Mucosa of stomach (tissue), 1 donor: ENCODE data around the gene TYW5.
A peak's percentile ranks its signal among the peaks of the same experiment; 100 is the strongest.

Experiments used
- H3K27me3 ChIP-seq: one replicate; pipeline ENCODE4 v1.7.0; 2013; ENCODE audit warnings: mild to moderate bottlenecking, low read length; ENCODE audit not compliant: control insufficient read depth, insufficient read depth
- H3K36me3 ChIP-seq: one replicate; pipeline ENCODE4 v1.7.0; 2013; ENCODE audit warnings: low read length; ENCODE audit not compliant: control insufficient read depth, insufficient read depth
- H3K4me1 ChIP-seq: one replicate; pipeline ENCODE4 v1.7.0; 2013; ENCODE audit warnings: mild to moderate bottlenecking, low read length; ENCODE audit not compliant: control insufficient read depth, insufficient read depth
- H3K4me3 ChIP-seq: one replicate; pipeline ENCODE4 v1.7.0; 2013; ENCODE audit warnings: low read length
- H3K9ac ChIP-seq: one replicate; pipeline ENCODE4 v1.7.0; 2013; ENCODE audit warnings: mild to moderate bottlenecking, low read length, moderate library complexity
- H3K9me3 ChIP-seq: one replicate; pipeline ENCODE4 v1.7.0; 2013; ENCODE audit warnings: mild to moderate bottlenecking, low read length, moderate library complexity; ENCODE audit not compliant: control insufficient read depth
- donor health status: Pancreatic carcinoma.

The TYW5 gene

DNA sequence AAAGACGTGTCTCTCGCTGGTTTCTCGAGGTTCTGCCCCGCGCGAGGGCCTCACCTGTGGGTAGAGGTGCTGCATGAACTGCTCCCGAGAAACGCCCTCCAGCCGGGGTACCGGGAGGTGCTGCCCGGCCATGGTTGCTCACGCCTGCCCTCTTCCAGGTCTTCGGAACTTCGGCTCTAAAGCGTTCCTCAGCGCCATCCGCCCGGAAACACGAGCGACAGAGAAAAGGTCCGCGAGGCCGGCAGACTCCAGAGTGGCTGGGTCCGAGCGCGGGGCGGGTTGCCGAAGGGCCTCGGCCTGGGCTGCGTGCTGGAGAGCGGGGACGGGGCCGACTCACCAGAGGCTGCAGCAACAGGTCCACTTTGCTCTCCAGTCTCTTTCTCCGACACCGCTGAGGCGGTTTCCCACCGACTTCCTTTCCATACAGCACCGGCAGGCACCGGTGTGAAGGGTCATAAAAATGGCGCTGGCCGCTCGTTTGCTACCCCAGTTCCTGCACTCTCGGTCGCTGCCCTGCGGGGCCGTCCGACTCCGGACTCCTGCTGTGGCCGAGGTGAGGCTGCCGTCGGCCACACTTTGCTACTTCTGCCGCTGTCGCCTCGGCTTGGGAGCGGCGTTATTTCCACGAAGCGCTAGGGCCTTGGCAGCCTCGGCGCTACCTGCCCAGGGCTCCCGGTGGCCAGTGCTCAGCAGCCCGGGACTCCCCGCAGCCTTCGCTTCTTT, at the start of gene TYW5, which contains the start of gene MAIP1:
Gene TYW5 (minus strand): TSS at position 153 of the 723 bp plus-strand sequence. CDS start 21 bp downstream, at position 132.
Gene MAIP1 (plus strand): TSS at position 244 of the 723 bp plus-strand sequence. CDS start 217 bp downstream, at position 461.
- H3K27me3 ChIP-seq: no peaks in the 10 kb centered on the region
- H3K9ac ChIP-seq: peak within 1 kb of the TSS; percentile 87
- no peaks in the 10 kb centered on the region for H3K36me3 ChIP-seq
- H3K9me3 ChIP-seq: no peaks in the 10 kb centered on the region
- peak within 1 kb of the TSS; percentile 91 for H3K4me3 ChIP-seq
- H3K4me1 ChIP-seq: peaks cover 9% of the 10 kb centered on the region

GRCh38 chr2:200003444-200003843, 48.2 kb upstream of the TYW5 start:
- no peaks in the 10 kb centered on the region for H3K36me3 ChIP-seq

DNA sequence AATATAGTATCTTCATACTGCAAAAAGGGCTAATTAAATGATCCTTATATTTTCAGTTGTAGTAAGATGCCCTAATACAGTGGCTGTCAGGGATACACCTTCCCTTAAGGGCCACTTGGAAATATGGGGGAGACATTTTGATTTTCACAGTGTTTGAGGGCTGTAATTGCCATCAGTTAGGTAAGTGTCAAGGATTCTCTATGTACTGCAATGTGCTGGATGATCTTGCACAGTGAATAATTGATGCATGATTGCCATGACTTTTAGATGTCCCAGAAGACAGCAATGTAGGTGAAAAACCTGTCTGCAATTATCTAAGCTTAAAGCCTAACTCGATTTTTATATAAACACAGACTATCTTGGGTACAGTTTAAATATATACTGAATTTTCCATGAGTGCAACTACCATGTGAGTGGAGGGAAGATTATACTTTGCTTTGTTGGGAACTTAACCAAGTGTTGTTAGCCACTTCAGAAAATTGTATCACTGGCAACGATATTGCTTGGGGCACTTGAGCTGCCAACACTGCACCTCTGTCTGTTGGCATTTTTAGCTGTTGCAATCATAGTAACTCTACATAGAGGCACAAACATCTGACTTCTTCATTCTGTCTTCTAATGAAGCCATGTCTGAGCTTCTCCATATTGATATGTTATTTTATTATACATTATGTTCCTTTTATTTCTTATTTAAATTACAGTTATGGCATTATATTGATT, 45.3 kb upstream of the TYW5 start:
- Histone ChIP-seq H3K9ac (no peak overlapping the region), H3K4me3 (no peak overlapping the region)

More at GRCh38 chr2:200003444-200003843, 48.2 kb upstream of the TYW5 start:
- Histone ChIP-seq H3K27me3 (no peaks in the 10 kb centered on the region), H3K4me3 (no peak overlapping the region), H3K9ac (no peak overlapping the region), H3K9me3 (no peaks in the 10 kb centered on the region), H3K4me1 (no peaks in the 10 kb centered on the region)

DNA sequence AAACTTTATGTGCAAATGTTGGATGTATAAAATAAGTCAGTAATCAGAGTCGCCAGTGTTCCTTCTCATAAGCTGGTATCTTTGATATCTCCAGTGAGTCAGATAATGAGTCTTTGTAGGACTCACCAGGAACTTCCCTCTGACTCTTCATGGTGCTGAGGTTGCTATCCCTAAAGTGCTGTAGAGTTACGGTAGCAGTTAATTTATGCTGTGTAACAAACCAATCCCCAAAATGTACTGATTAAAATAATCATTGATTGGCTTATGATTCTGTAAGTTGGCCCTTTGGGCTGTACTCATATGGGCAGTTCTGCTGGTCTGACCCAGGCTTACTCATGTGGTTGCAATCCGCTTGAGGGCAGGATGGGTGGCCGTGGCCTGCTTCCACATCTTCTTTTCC, 43.9 kb upstream of the TYW5 start:
- H3K4me3 ChIP-seq: no peak overlapping the region
- H3K27me3 ChIP-seq: no peaks in the 10 kb centered on the region
- H3K9ac ChIP-seq: no peak overlapping the region
- no peaks in the 10 kb centered on the region for H3K36me3 ChIP-seq
- no peaks in the 10 kb centered on the region for H3K9me3 ChIP-seq
- H3K4me1 ChIP-seq: no peaks in the 10 kb centered on the region

More for the DNA sequence above, 45.3 kb upstream of the TYW5 start:
- Histone ChIP-seq H3K36me3 (no peaks in the 10 kb centered on the region), H3K27me3 (no peaks in the 10 kb centered on the region), H3K4me1 (no peaks in the 10 kb centered on the region), H3K9me3 (no peaks in the 10 kb centered on the region)

DNA sequence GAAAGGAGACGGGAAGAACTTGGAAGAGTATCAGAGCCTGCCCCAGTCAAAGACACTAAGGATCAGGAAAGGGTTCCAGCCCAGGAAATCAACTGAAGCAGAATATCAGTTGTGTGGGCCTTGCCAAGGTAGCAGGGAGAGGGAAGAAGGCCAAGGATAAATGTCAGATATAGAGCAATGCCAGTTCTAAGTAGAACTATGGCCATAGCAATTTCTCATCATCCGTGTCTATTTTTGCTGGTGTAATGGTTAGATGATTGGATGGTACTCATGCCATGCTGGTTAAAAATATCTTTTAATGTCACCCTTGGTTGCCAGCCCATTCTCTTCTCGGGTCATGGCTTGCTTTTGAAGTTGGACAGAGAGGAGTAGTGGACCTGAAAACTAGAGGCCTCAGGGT, 42.0 kb upstream of the TYW5 start:
- Histone ChIP-seq H3K36me3 (no peaks in the 10 kb centered on the region), H3K9me3 (no peaks in the 10 kb centered on the region), H3K4me3 (no peak overlapping the region), H3K27me3 (no peaks in the 10 kb centered on the region), H3K9ac (no peak overlapping the region), H3K4me1 (no peaks in the 10 kb centered on the region)

GRCh38 chr2:199994896-199995295, 39.6 kb upstream of the TYW5 start:
- Histone ChIP-seq H3K27me3 (no peaks in the 10 kb centered on the region), H3K9ac (no peak overlapping the region), H3K9me3 (no peaks in the 10 kb centered on the region), H3K4me3 (no peak overlapping the region), H3K36me3 (no peaks in the 10 kb centered on the region), H3K4me1 (no peaks in the 10 kb centered on the region)

GRCh38 chr2:199994371-199994770, 39.1 kb upstream of the TYW5 start:
- no peak overlapping the region for H3K9ac ChIP-seq
- no peaks in the 10 kb centered on the region for H3K27me3 ChIP-seq
- H3K4me1 ChIP-seq: no peaks in the 10 kb centered on the region
- no peaks in the 10 kb centered on the region for H3K9me3 ChIP-seq
- H3K4me3 ChIP-seq: no peak overlapping the region
- no peaks in the 10 kb centered on the region for H3K36me3 ChIP-seq

DNA sequence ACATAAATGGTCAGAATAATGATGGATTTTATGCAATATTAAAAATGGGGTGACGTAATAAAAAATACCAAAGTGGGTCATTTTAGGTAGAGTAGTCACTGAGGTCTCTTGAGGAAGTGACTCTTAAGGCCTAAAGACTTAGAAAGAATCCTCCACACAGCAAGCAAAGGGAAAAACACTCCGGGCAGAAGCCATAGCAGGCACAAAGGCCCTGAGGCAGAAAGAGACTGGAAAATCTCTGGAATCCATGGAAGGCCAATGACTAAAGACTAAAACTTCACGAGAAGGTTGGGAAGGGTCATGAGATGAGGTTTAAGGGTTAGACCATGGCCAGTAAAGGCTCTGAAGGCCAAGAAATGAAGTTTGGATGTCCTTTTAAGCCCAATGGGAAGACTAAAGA, 37.0 kb upstream of the TYW5 start:
- H3K4me1 ChIP-seq: peaks cover 4% of the 10 kb centered on the region
- H3K27me3 ChIP-seq: no peaks in the 10 kb centered on the region
- H3K9me3 ChIP-seq: no peaks in the 10 kb centered on the region
- H3K4me3 ChIP-seq: no peak overlapping the region
- no peak overlapping the region for H3K9ac ChIP-seq
- no peaks in the 10 kb centered on the region for H3K36me3 ChIP-seq

GRCh38 chr2:199991691-199992090, 36.4 kb upstream of the TYW5 start:
- peaks cover 4% of the 10 kb centered on the region for H3K4me1 ChIP-seq
- no peak overlapping the region for H3K4me3 ChIP-seq
- H3K9me3 ChIP-seq: no peaks in the 10 kb centered on the region
- H3K27me3 ChIP-seq: no peaks in the 10 kb centered on the region
- no peak overlapping the region for H3K9ac ChIP-seq
- no peaks in the 10 kb centered on the region for H3K36me3 ChIP-seq

GRCh38 chr2:199989822-199990221, 34.5 kb upstream of the TYW5 start:
- Histone ChIP-seq H3K9me3 (no peaks in the 10 kb centered on the region), H3K9ac (no peak overlapping the region), H3K4me3 (no peak overlapping the region), H3K4me1 (peaks cover 12% of the 10 kb centered on the region), H3K36me3 (no peaks in the 10 kb centered on the region), H3K27me3 (no peaks in the 10 kb centered on the region)

GRCh38 chr2:199988151-199988550, 32.9 kb upstream of the TYW5 start:
- Histone ChIP-seq H3K9me3 (no peaks in the 10 kb centered on the region), H3K9ac (no peak overlapping the region), H3K4me3 (no peak overlapping the region)

GRCh38 chr2:199987586-199987985, 32.3 kb upstream of the TYW5 start:
- H3K27me3 ChIP-seq: no peaks in the 10 kb centered on the region
- H3K4me3 ChIP-seq: no peak overlapping the region
- H3K36me3 ChIP-seq: no peaks in the 10 kb centered on the region
- no peaks in the 10 kb centered on the region for H3K9me3 ChIP-seq
- H3K4me1 ChIP-seq: peaks cover 12% of the 10 kb centered on the region
- H3K9ac ChIP-seq: no peak overlapping the region

More at GRCh38 chr2:199988151-199988550, 32.9 kb upstream of the TYW5 start:
- peaks cover 12% of the 10 kb centered on the region for H3K4me1 ChIP-seq
- H3K27me3 ChIP-seq: no peaks in the 10 kb centered on the region
- no peaks in the 10 kb centered on the region for H3K36me3 ChIP-seq
